H9 (cell line): Measurements from ENCODE around the gene LDLRAD4. TPM values are rescaled to one million over a fixed set of nuclear protein-coding genes. Genes with fewer than 3 reads are reported as not detected.

ENCODE experiments used
- DNase-seq: peaks from one replicate; pipeline ENCODE4 v3.0.0-alpha.2; 2017
- H2AFZ ChIP-seq: one replicate; pipeline ENCODE4 v1.6.1; 2013; ENCODE audit warnings: mild to moderate bottlenecking, low read length, control low read depth, moderate library complexity
- H2AK5ac ChIP-seq: 2 replicates; pipeline ENCODE4 v1.6.1; 2013; ENCODE audit warnings: low read length, control low read depth, mixed read lengths; ENCODE audit not compliant: insufficient read length
- H2BK120ac ChIP-seq: one replicate; pipeline ENCODE4 v1.6.1; 2013; ENCODE audit warnings: low read depth, mild to moderate bottlenecking, low read length, control low read depth, inconsistent platforms; ENCODE audit not compliant: poor library complexity, severe bottlenecking
- H2BK12ac ChIP-seq: 2 replicates; pipeline ENCODE4 v1.6.1; 2013; ENCODE audit warnings: low read length, control low read depth, mixed read lengths, low read depth; ENCODE audit not compliant: insufficient read length
- H2BK15ac ChIP-seq: 2 replicates; pipeline ENCODE4 v1.6.1; 2013; ENCODE audit warnings: low read depth, low read length, control low read depth
- H2BK20ac ChIP-seq: one replicate; pipeline ENCODE4 v1.6.1; 2013; ENCODE audit warnings: low read depth, mild to moderate bottlenecking, low read length, control low read depth, inconsistent platforms; ENCODE audit not compliant: poor library complexity, severe bottlenecking
- H2BK5ac ChIP-seq: 2 replicates; pipeline ENCODE4 v1.6.1; 2013; ENCODE audit warnings: low read length, control low read depth, mixed read lengths; ENCODE audit not compliant: insufficient read length
- H3K14ac ChIP-seq: 2 replicates; pipeline ENCODE4 v1.6.1; 2013; ENCODE audit warnings: low read length, control low read depth; ENCODE audit not compliant: insufficient read depth
- H3K18ac ChIP-seq: 2 replicates; pipeline ENCODE4 v1.6.1; 2013; ENCODE audit warnings: low read depth, mild to moderate bottlenecking, mixed read lengths, low read length, control low read depth; ENCODE audit not compliant: insufficient read length
- H3K23ac ChIP-seq: 2 replicates; pipeline ENCODE4 v1.6.1; 2013; ENCODE audit warnings: low read length, control low read depth, mixed read lengths, low read depth; ENCODE audit not compliant: insufficient read length
- H3K23me2 ChIP-seq: 2 replicates; pipeline ENCODE4 v1.6.1; 2013; ENCODE audit warnings: low read depth, mild to moderate bottlenecking, mixed read lengths, low read length, control low read depth; ENCODE audit not compliant: insufficient read length, poor library complexity, severe bottlenecking
- H3K27ac ChIP-seq: 2 replicates; pipeline ENCODE4 v1.5.1; 2013; ENCODE audit warnings: low read length, control low read depth, mixed read lengths, low read depth; ENCODE audit not compliant: insufficient read length
- H3K27me3 ChIP-seq: 2 replicates; pipeline ENCODE4 v1.6.1; 2013; ENCODE audit warnings: low read length, control low read depth, inconsistent platforms; ENCODE audit not compliant: insufficient read depth
- H3K4ac ChIP-seq: 2 replicates; pipeline ENCODE4 v1.6.1; 2013; ENCODE audit warnings: low read depth, mild to moderate bottlenecking, control low read depth, inconsistent platforms, low read length, moderate library complexity
- H3K4me1 ChIP-seq: 2 replicates; pipeline ENCODE4 v1.6.1; 2013; ENCODE audit warnings: low read length, control low read depth, inconsistent platforms; ENCODE audit not compliant: insufficient read depth
- H3K4me2 ChIP-seq: 2 replicates; pipeline ENCODE4 v1.6.1; 2013; ENCODE audit warnings: low read length, control low read depth, mixed read lengths; ENCODE audit not compliant: insufficient read length, insufficient read depth
- H3K56ac ChIP-seq: 2 replicates; pipeline ENCODE4 v1.6.1; 2013; ENCODE audit warnings: low read depth, mild to moderate bottlenecking, mixed read lengths, low read length, control low read depth; ENCODE audit not compliant: insufficient read length
- H3K79me1 ChIP-seq: 2 replicates; pipeline ENCODE4 v1.6.1; 2013; ENCODE audit warnings: low read depth, mild to moderate bottlenecking, moderate library complexity, low read length, control low read depth, inconsistent platforms; ENCODE audit not compliant: insufficient read depth, poor library complexity, severe bottlenecking
- H3K79me2 ChIP-seq: 2 replicates; pipeline ENCODE4 v1.6.1; 2013; ENCODE audit warnings: low read length, control low read depth, inconsistent platforms; ENCODE audit not compliant: insufficient read depth
- H3K9ac ChIP-seq: 2 replicates; pipeline ENCODE4 v1.6.1; 2013; ENCODE audit warnings: low read length, control low read depth, mixed read lengths; ENCODE audit not compliant: insufficient read length; ENCODE audit errors: extremely low read depth
- H3K9me3 ChIP-seq: one replicate; pipeline ENCODE4 v1.6.1; 2013; ENCODE audit warnings: low read depth, low read length, inconsistent platforms; ENCODE audit not compliant: control insufficient read depth
- H3T11ph ChIP-seq: one replicate; pipeline ENCODE4 v1.6.1; 2013; ENCODE audit warnings: mild to moderate bottlenecking, low read length, control low read depth, inconsistent platforms
- H4K20me1 ChIP-seq: one replicate; pipeline ENCODE4 v1.6.1; 2013; ENCODE audit not compliant: control insufficient read depth, insufficient read length, insufficient read depth
- H4K5ac ChIP-seq: 2 replicates; pipeline ENCODE4 v1.6.1; 2013; ENCODE audit warnings: low read depth, mild to moderate bottlenecking, mixed read lengths, low read length, control low read depth; ENCODE audit not compliant: insufficient read length
- H4K8ac ChIP-seq: replicated peaks from 2 replicates; pipeline ENCODE4 v1.6.1; 2013; ENCODE audit warnings: low read length, control low read depth, mixed read lengths, low read depth; ENCODE audit not compliant: insufficient read length
- H4K91ac ChIP-seq: 2 replicates; pipeline ENCODE4 v1.6.1; 2013; ENCODE audit warnings: low read depth, mild to moderate bottlenecking, moderate library complexity, mixed read lengths, low read length, control low read depth; ENCODE audit not compliant: insufficient read length
- H3K27ac Mint-ChIP-seq, 3 experiments: 2 replicates in 2 of 3; 3 replicates in 1 of 3; pipeline ENCODE4 v1.8.0; 2020 to 2021; ENCODE audit warnings: mixed read lengths in 3 of 3, mild to moderate bottlenecking in 1 of 3, moderate library complexity in 1 of 3
- H3K27me3 Mint-ChIP-seq: 2 replicates; pipeline ENCODE4 v1.8.0; 2021; ENCODE audit warnings: low read depth, mild to moderate bottlenecking, moderate library complexity, mixed read lengths
- H3K36me3 Mint-ChIP-seq, 3 experiments: 2 replicates in 2 of 3; 3 replicates in 1 of 3; pipeline ENCODE4 v1.8.0; 2020 to 2021; ENCODE audit warnings: low read depth in 3 of 3, mixed read lengths in 3 of 3; ENCODE audit not compliant: insufficient read depth in 1 of 3
- H3K4me1 Mint-ChIP-seq, 2 experiments: 2 replicates each; pipeline ENCODE4 v1.8.0; 2020; ENCODE audit warnings: mixed read lengths in 2 of 2
- H3K4me3 Mint-ChIP-seq, 2 experiments: 2 replicates in 1 of 2; 3 replicates in 1 of 2; pipeline ENCODE4 v1.8.0; 2020 to 2021; ENCODE audit warnings: mild to moderate bottlenecking in 2 of 2, mixed read lengths in 2 of 2, moderate library complexity in 1 of 2
- H3K9me3 Mint-ChIP-seq, 2 experiments: 2 replicates in 1 of 2; 3 replicates in 1 of 2; pipeline ENCODE4 v1.8.0; 2020; ENCODE audit warnings: mild to moderate bottlenecking in 2 of 2, mixed read lengths in 2 of 2, moderate library complexity in 1 of 2
- CTCF ChIP-seq: fragments of 200-600 bp; sonication (generic); conservative IDR thresholded peaks from 3 replicates; pipeline ENCODE4 v1.8.0; 2021; ENCODE audit warnings: antibody characterized with exemption, mild to moderate bottlenecking
- WGBS: extraction: QIAGEN DNeasy Blood & Tissue Kit; methylation state at CpG from one replicate; pipeline ENCODE4 v1.1.7; 2013; ENCODE audit warnings: missing lambda C conversion rate, low lambda C conversion rate, mixed read lengths; ENCODE audit not compliant: insufficient read length; ENCODE audit errors: extremely low coverage; 5-methylcytosine and 5-hydroxymethylcytosine counted together
- total RNA-seq: library from RNA; stranded (reverse); gene quantifications from 2 replicates; pipeline ENCODE4 v1.2.1, GENCODE V29; 2021

LDLRAD4 gene
- total RNA-seq, 1 experiment from 2014 or later = 3.9 TPM

GRCh38 chr18:13528739-13529392 lies 310.3 kb downstream of the LDLRAD4 start:
- no peaks in the 10 kb centered on the region for H4K20me1 ChIP-seq
- no peaks in the 10 kb centered on the region for H3K9me3 ChIP-seq
- no peak overlapping the region for H4K8ac ChIP-seq
- no peaks in the 10 kb centered on the region for H3K27me3 ChIP-seq
- H3K56ac ChIP-seq = no peak overlapping the region
- H2BK15ac ChIP-seq = no peak overlapping the region
- no CpG with 5 or more reads among the region's 9 CpGs for WGBS
- no peak for DNase-seq
- no peak overlapping the region for H2AK5ac ChIP-seq
- H4K5ac ChIP-seq = no peak overlapping the region
- Mint-ChIP-seq H3K27me3 (no peaks in the 10 kb centered on the region; the same call in 1 of the 2 replicates), H3K36me3 (no peaks in the 10 kb centered on the region), H3K4me1 (peaks cover 2% of the 10 kb centered on the region in 2 experiments; a peak in 1 of 4 replicates), H3K4me3 (no peak overlapping the region), H3K9me3 (no peaks in the 10 kb centered on the region), H3K27ac (no peak overlapping the region)
- no peaks in the 10 kb centered on the region for H3K4me1 ChIP-seq
- H2BK120ac ChIP-seq = no peak overlapping the region
- no peak overlapping the region for H2BK5ac ChIP-seq
- no peak overlapping the region for H4K91ac ChIP-seq
- H3K79me2 ChIP-seq = no peaks in the 10 kb centered on the region
- no peak for TF ChIP-seq CTCF
- no peak overlapping the region for H3K4ac ChIP-seq
- H3K4me2 ChIP-seq = no peak overlapping the region
- no peak overlapping the region for H3T11ph ChIP-seq
- no peak overlapping the region for H3K27ac ChIP-seq
- no peak overlapping the region for H2BK20ac ChIP-seq
- H2AFZ ChIP-seq = no peak overlapping the region
- H3K23me2 ChIP-seq = no peaks in the 10 kb centered on the region
- H3K23ac ChIP-seq = no peak overlapping the region
- no peak overlapping the region for H3K14ac ChIP-seq
- H2BK12ac ChIP-seq = no peak overlapping the region
- H3K9ac ChIP-seq = no peak overlapping the region
- no peak overlapping the region for H3K18ac ChIP-seq
- no peaks in the 10 kb centered on the region for H3K79me1 ChIP-seq
